Measurements from ENCODE around the gene BPIFB2. TPM values are rescaled to one million over a fixed set of nuclear protein-coding genes. Genes with fewer than 3 reads are reported as not detected.

BPIFB2 gene
- total RNA-seq, 1 donor from 2014 or later, result not detected

- H3K4me3 Mint-ChIP-seq (ENCODE audit: unreplicated experiment), result no peak overlapping the region
- H3K27me3 Mint-ChIP-seq (ENCODE audit: unreplicated experiment), result peaks cover 7% of the 10 kb centered on the region
- TF ChIP-seq CTCF (IDR thresholded peaks at IDR 0.05; ENCODE audit: unreplicated experiment), result no peak
- H3K27ac Mint-ChIP-seq (ENCODE audit: unreplicated experiment), result no peak overlapping the region
- no peaks in the 10 kb centered on the region for H3K4me1 Mint-ChIP-seq (ENCODE audit: unreplicated experiment)
- no peaks in the 10 kb centered on the region for H3K9me3 Mint-ChIP-seq (ENCODE audit: unreplicated experiment)
- no peak for DNase-seq (ENCODE audit: low spot score)
- no peaks in the 10 kb centered on the region for H3K36me3 Mint-ChIP-seq (ENCODE audit: low read depth, unreplicated experiment)
These were observed 20.3 kb upstream of the BPIFB2 start for GRCh38 chr20:32987044-32987825.

GRCh38 chr20:32988008-32988407 is 19.5 kb upstream of the BPIFB2 start:
- no peak overlapping the region for H3K27ac Mint-ChIP-seq (ENCODE audit: unreplicated experiment)
- no peak overlapping the region for H3K4me3 Mint-ChIP-seq (ENCODE audit: unreplicated experiment)
- DNase-seq (ENCODE audit: low spot score), result no peak
- H3K27me3 Mint-ChIP-seq (ENCODE audit: unreplicated experiment), result peaks cover 7% of the 10 kb centered on the region
- H3K9me3 Mint-ChIP-seq (ENCODE audit: unreplicated experiment), result no peaks in the 10 kb centered on the region
- H3K36me3 Mint-ChIP-seq (ENCODE audit: low read depth, unreplicated experiment), result no peaks in the 10 kb centered on the region
- no peaks in the 10 kb centered on the region for H3K4me1 Mint-ChIP-seq (ENCODE audit: unreplicated experiment)
- TF ChIP-seq CTCF (IDR thresholded peaks at IDR 0.05; ENCODE audit: unreplicated experiment), result no peak

GRCh38 chr20:32989507-32990283 is 17.8 kb upstream of the BPIFB2 start:
- DNase-seq (ENCODE audit: low spot score), result no peak
- H3K27ac Mint-ChIP-seq (ENCODE audit: unreplicated experiment), result no peak overlapping the region
- H3K36me3 Mint-ChIP-seq (ENCODE audit: low read depth, unreplicated experiment), result no peaks in the 10 kb centered on the region
- no peaks in the 10 kb centered on the region for H3K9me3 Mint-ChIP-seq (ENCODE audit: unreplicated experiment)
- no peak overlapping the region for H3K4me3 Mint-ChIP-seq (ENCODE audit: unreplicated experiment)
- no peak for TF ChIP-seq CTCF (IDR thresholded peaks at IDR 0.05; ENCODE audit: unreplicated experiment)
- no peaks in the 10 kb centered on the region for H3K4me1 Mint-ChIP-seq (ENCODE audit: unreplicated experiment)
- peaks cover 4% of the 10 kb centered on the region for H3K27me3 Mint-ChIP-seq (ENCODE audit: unreplicated experiment)

GRCh38 chr20:32990426-32990825 is 17.1 kb upstream of the BPIFB2 start:
- Mint-ChIP-seq H3K27me3 (ENCODE audit: unreplicated experiment) (peaks cover 4% of the 10 kb centered on the region), H3K36me3 (ENCODE audit: low read depth, unreplicated experiment) (no peaks in the 10 kb centered on the region), H3K27ac (ENCODE audit: unreplicated experiment) (no peak overlapping the region), H3K4me1 (ENCODE audit: unreplicated experiment) (no peaks in the 10 kb centered on the region), H3K4me3 (ENCODE audit: unreplicated experiment) (no peak overlapping the region), H3K9me3 (ENCODE audit: unreplicated experiment) (no peaks in the 10 kb centered on the region)
- no peak for TF ChIP-seq CTCF (IDR thresholded peaks at IDR 0.05; ENCODE audit: unreplicated experiment)
- no peak for DNase-seq (ENCODE audit: low spot score)

- no peaks in the 10 kb centered on the region for H3K4me1 Mint-ChIP-seq (ENCODE audit: unreplicated experiment)
- peaks cover 4% of the 10 kb centered on the region for H3K27me3 Mint-ChIP-seq (ENCODE audit: unreplicated experiment)
- TF ChIP-seq CTCF (IDR thresholded peaks at IDR 0.05; ENCODE audit: unreplicated experiment), result no peak
- H3K9me3 Mint-ChIP-seq (ENCODE audit: unreplicated experiment), result no peaks in the 10 kb centered on the region
- DNase-seq (ENCODE audit: low spot score), result no peak
- H3K4me3 Mint-ChIP-seq (ENCODE audit: unreplicated experiment), result no peak overlapping the region
- no peak overlapping the region for H3K27ac Mint-ChIP-seq (ENCODE audit: unreplicated experiment)
- no peaks in the 10 kb centered on the region for H3K36me3 Mint-ChIP-seq (ENCODE audit: low read depth, unreplicated experiment)
These were observed 16.1 kb upstream of the BPIFB2 start for GRCh38 chr20:32991383-32991782.

Measured in endothelial cell (in vitro differentiated cells).